PFSK-1 (cell line): Measurements from ENCODE around the gene DNAH14.

Experiments
- FOXP2 ChIP-seq: optimal IDR thresholded peaks from 2 replicates; pipeline ENCODE3; 2011; ENCODE audit warnings: borderline replicate concordance, control low read depth, inconsistent platforms; ENCODE audit not compliant: insufficient read depth; ENCODE audit errors: extremely low read length, extremely low read depth
- POLR2AphosphoS5 ChIP-seq: IDR thresholded peaks from 2 replicates; pipeline ENCODE4 v1.6.1; 2012; ENCODE audit warnings: low read depth, mild to moderate bottlenecking, control low read depth, low read length, moderate library complexity
- SIN3A ChIP-seq: IDR thresholded peaks from 2 replicates; pipeline ENCODE4 v1.6.1; 2012; ENCODE audit warnings: mild to moderate bottlenecking, low read length, moderate library complexity, borderline replicate concordance; ENCODE audit not compliant: insufficient read depth
- TAF1 ChIP-seq: IDR thresholded peaks from 2 replicates; pipeline ENCODE4 v1.6.1; 2012; ENCODE audit warnings: low read length, control low read depth, borderline replicate concordance; ENCODE audit not compliant: insufficient read depth
- TF ChIP-seq, protein P1 (sequence below), 2 experiments: IDR thresholded peaks; 2 replicates each; pipeline versions ENCODE4 v1.6.1 to v1.8.0; 2011 to 2012; ENCODE audit warnings: low read depth in 2 of 2, low read length in 2 of 2, control low read depth in 1 of 2, inconsistent platforms in 1 of 2, mild to moderate bottlenecking in 1 of 2, moderate library complexity in 1 of 2; ENCODE audit not compliant: insufficient read depth in 1 of 2

Gene DNAH14

DNA sequence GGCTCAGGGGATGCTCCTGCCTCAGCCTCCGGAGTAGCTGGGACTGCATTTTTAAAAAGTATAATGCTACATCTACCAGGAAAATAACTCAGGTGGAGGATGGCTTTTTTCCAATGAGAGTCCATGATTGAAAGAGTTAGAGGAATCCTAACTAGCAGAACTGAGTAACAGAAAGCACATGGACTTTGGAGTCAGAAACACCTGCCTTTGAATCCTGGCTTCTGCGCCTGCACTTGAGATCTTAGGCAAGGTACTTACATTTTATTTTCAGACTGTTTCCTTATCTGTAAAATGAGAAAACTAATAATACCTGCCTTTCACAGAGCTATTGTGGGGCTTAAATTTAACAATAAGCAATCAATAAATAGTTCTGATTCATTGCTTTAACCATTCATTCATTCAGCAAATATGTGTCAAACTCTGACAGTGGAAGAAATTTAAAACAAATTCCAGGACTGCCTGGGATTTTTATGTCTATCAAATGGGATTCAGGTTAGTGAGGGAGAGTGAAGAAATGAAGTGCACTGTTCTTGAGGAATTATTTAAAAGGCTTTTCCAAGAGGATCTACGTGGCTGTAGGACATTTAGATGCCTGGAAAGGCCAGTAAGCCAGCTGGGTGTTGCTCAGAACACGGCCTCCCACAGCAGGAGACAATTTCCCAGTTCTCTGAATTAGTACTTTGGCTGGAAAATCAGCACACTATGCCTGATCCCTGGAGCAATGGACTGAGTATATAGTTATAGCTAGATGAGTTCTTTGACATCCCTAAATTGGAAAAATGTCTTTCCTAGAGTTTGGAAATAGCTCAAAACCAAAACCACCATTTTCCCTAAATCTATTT, 511.1 kb downstream of the DNAH14 start:
- TF ChIP-seq TAF1: no peak
- TF ChIP-seq, protein P1, sequence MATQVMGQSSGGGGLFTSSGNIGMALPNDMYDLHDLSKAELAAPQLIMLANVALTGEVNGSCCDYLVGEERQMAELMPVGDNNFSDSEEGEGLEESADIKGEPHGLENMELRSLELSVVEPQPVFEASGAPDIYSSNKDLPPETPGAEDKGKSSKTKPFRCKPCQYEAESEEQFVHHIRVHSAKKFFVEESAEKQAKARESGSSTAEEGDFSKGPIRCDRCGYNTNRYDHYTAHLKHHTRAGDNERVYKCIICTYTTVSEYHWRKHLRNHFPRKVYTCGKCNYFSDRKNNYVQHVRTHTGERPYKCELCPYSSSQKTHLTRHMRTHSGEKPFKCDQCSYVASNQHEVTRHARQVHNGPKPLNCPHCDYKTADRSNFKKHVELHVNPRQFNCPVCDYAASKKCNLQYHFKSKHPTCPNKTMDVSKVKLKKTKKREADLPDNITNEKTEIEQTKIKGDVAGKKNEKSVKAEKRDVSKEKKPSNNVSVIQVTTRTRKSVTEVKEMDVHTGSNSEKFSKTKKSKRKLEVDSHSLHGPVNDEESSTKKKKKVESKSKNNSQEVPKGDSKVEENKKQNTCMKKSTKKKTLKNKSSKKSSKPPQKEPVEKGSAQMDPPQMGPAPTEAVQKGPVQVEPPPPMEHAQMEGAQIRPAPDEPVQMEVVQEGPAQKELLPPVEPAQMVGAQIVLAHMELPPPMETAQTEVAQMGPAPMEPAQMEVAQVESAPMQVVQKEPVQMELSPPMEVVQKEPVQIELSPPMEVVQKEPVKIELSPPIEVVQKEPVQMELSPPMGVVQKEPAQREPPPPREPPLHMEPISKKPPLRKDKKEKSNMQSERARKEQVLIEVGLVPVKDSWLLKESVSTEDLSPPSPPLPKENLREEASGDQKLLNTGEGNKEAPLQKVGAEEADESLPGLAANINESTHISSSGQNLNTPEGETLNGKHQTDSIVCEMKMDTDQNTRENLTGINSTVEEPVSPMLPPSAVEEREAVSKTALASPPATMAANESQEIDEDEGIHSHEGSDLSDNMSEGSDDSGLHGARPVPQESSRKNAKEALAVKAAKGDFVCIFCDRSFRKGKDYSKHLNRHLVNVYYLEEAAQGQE (IDR thresholded peaks at IDR 0.05; ENCODE audit: insufficient read depth in 1 of 2, low read depth in 2 of 2, low read length in 2 of 2): no peak
- no peak for TF ChIP-seq POLR2AphosphoS5
- TF ChIP-seq FOXP2: no peak
- TF ChIP-seq SIN3A: no peak

DNA sequence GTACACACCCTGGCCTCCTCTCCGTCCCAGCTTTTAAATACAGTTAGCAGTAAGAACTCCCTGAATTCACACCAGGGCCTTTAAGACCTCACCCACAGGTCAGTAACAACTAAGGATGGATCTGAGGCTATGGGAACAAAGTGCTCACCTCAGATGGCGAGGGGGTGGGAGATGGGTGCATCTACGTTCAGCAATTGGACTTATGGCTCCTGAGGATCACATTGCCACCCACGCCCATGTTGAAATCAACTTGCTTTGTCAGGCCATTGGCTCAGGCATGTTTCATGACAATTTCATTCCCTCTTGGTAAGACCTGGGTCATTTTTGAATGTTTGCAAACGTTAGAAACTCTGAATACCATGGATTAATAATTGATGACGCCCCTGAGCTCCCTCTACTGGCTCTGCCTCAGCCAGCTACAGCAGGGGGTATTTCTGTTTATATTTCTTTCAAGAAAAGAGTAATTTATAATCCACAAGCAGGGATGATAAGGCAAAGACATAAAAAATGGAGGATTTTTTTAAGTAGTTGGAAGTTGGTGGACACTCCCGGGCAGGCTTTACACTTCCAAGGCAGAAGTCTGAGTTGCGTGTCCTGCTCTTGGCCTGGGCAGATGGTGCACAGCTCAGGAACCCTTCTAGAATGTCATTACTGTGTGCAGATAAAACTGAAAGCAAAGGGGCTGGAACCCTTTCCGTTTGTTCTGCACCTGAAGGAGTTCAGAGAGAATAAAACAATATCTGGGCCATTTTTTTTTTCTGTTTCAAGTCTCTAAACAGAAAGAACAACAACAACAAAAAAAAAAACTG, 512.0 kb downstream of the DNAH14 start:
- no peak for TF ChIP-seq SIN3A
- no peak for TF ChIP-seq FOXP2
- TF ChIP-seq, protein P1 (IDR thresholded peaks at IDR 0.05; ENCODE audit: insufficient read depth in 1 of 2, low read depth in 2 of 2, low read length in 2 of 2): no peak
- TF ChIP-seq POLR2AphosphoS5: no peak
- no peak for TF ChIP-seq TAF1

DNA sequence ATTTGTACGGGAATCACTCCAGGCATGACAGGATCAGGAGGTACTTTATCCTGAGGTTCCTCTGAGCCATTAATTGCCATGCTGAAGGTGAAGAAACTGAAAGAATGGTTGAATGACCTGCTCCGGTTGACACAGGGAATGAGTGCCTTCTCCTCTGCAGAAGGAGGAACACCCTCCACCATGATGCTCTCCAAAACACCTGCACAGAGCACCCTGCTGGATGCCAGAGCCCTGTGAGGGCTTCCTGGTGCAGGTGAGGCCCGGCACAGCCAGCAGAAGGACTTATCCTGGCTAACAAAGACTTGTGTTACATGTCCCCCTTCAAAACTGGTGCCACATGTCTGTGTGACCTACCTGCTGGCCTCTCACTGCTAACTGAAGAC, 512.6 kb downstream of the DNAH14 start:
- TF ChIP-seq POLR2AphosphoS5 (no peak), FOXP2 (no peak), SIN3A (no peak), TAF1 (no peak)
- TF ChIP-seq, protein P1 (IDR thresholded peaks at IDR 0.05; ENCODE audit: insufficient read depth in 1 of 2, low read depth in 2 of 2, low read length in 2 of 2): no peak

DNA sequence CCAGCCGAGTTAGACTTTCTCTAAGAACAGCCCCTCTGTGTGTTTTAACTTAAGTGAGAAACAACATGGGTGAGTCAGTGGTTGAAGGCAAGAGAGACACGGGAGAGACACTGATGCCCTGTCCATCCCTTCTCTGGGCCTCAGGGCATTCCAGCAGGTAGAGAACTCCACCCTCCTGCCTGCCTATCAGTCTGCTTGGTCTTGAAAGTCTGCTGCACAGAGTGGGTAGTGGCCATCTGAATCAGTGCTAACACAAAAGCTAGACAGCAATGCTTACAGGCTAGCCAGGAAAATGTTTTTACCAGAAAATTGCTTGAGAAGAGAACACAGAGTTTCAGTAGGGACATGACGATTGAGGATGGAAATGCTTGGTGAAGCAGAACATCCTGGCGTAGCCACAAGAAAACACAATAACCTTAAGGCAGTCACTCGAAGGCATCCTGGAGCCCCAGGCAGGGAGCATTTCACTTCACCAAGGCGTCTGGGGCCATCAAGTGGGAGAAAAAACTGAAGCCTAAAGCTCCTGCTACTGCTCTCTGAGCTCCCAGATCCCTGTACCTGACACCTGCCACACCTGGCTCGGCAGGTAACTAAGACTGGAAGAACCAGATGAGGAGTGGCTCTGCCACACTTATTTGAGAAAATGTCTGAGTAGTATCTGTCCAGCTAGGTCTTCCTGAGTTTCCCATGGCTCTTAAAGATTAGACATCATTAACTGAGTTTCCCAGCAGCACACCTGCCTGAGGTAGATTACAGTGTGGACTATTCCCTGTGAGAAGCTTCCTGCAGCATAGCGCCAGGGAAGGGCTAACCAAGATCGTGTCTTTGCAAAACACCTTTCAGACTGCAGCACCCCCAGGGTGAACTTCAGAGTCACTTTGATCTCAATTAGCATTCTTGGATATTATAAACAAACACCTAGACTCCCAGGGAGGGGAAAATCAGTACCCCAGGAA, 516.4 kb downstream of the DNAH14 start:
- TF ChIP-seq TAF1 (no peak), SIN3A (no peak), FOXP2 (no peak), POLR2AphosphoS5 (no peak)
- TF ChIP-seq, protein P1 (IDR thresholded peaks at IDR 0.05; ENCODE audit: insufficient read depth in 1 of 2, low read depth in 2 of 2, low read length in 2 of 2): no peak
